ENCODE data around the gene CDH23.

CDH23 gene

DNA sequence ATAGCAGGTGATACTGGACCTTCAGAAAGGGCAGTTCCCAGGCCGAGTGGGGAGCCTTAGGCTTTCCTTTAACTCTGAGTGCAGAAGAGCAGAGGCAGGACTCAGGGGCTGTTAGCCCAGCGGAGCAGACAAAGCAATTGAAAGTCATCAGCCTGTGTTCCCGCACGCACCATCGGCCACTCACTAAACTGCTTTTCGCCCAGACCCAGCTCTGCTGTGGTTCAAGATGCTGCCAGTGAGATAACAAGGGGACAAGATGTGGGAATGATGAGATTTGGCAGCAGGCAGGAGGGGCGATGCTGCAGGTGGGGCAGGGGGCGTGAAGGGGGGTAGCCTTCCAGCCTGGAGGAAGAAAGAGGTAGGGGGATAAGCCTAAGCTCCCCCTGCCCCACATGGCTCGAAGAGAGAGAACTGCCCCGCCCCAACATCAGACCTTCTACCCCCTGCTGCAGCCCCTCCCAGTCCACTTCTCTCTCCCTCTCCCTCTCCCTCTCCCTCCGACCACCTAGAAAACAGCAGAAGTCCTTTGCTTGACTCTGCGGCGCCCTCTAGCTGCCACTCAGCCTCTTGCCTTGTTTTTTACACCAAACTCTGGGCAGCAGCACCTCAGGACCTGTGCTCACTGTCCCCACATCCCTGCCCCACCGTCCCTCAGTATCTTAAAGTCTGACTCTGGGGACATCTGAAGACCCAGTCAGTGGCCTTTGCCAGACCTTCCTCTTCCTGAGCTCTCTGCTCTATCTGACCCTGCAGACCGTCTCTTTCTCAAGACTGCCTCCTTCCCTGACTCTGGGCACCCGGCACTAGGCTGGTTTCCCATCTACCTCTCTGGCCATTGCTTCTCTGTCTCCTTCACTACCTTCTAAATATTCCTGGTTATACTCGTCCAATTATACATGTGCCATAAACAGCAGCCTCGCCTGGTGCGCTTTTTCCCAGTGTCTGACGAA lies 212.4 kb downstream of the CDH23 start:
- Histone ChIP-seq H3K27me3 (ENCODE audit: control insufficient read depth in 5 of 5, insufficient read depth in 4 of 5, low read length in 5 of 5) (no peaks in the 10 kb centered on the region), H3K4me3 (ENCODE audit: low read depth in 1 of 5, low read length in 5 of 5) (no peak overlapping the region), H3K9me3 (ENCODE audit: control insufficient read depth in 5 of 5, low read length in 5 of 5) (no peaks in the 10 kb centered on the region), H3K36me3 (ENCODE audit: control insufficient read depth in 5 of 5, insufficient read depth in 5 of 5, low read length in 5 of 5) (no peaks in the 10 kb centered on the region), H3K9ac (ENCODE audit: low read length in 5 of 5) (no peak overlapping the region), H3K4me1 (ENCODE audit: control insufficient read depth in 5 of 5, insufficient read depth in 5 of 5, low read length in 5 of 5) (peaks cover 11 to 29% (median 23%) of the 10 kb centered on the region in 5 donors), H3K27ac (ENCODE audit: low read depth, low read length) (no peak overlapping the region)

- no peaks in the 10 kb centered on the region for H3K27me3 ChIP-seq (ENCODE audit: control insufficient read depth in 5 of 5, insufficient read depth in 4 of 5, low read length in 5 of 5)
- H3K9ac ChIP-seq (ENCODE audit: low read length in 5 of 5) = no peak overlapping the region
- no peaks in the 10 kb centered on the region for H3K9me3 ChIP-seq (ENCODE audit: control insufficient read depth in 5 of 5, low read length in 5 of 5)
- H3K4me1 ChIP-seq (ENCODE audit: control insufficient read depth in 5 of 5, insufficient read depth in 5 of 5, low read length in 5 of 5) = peaks cover 13 to 23% (median 20%) of the 10 kb centered on the region in 5 donors
- H3K36me3 ChIP-seq (ENCODE audit: control insufficient read depth in 5 of 5, insufficient read depth in 5 of 5, low read length in 5 of 5) = no peaks in the 10 kb centered on the region
- no peak overlapping the region for H3K4me3 ChIP-seq (ENCODE audit: low read depth in 1 of 5, low read length in 5 of 5)
- no peak overlapping the region for H3K27ac ChIP-seq (ENCODE audit: low read depth, low read length)
Observed at GRCh38 chr10:71610651-71611050, 213.9 kb downstream of the CDH23 start.

DNA sequence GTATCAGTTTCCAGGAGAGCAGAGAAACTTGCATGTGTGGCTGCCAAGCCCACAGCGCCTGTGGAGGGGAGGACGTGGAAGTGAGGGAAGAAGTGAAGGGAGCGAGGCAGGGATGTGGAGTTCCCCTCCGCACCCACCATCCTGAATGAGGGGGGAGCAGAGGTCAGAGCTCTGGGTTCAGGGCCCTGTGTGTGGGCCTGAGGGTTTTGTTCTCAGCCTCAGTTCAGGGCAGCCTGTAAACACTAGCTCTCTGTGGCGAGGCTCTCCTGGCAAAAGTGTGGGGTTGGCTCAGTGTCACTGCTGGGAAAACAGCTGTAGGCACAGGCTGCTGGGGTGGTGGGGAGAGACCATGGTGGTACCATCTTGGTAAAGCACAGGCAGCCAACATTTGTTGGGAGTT lies 214.4 kb downstream of the CDH23 start:
- H3K4me1 ChIP-seq (ENCODE audit: control insufficient read depth in 5 of 5, insufficient read depth in 5 of 5, low read length in 5 of 5) = peaks cover 13 to 23% (median 20%) of the 10 kb centered on the region in 5 donors
- peak overlapping the region in 1 of 5 donors; percentile 12 for H3K9ac ChIP-seq (ENCODE audit: low read length in 5 of 5)
- H3K27ac ChIP-seq (ENCODE audit: low read depth, low read length) = no peak overlapping the region
- peaks cover 0 to 2% (median 0%) of the 10 kb centered on the region in 5 donors for H3K36me3 ChIP-seq (ENCODE audit: control insufficient read depth in 5 of 5, insufficient read depth in 5 of 5, low read length in 5 of 5)
- no peaks in the 10 kb centered on the region for H3K27me3 ChIP-seq (ENCODE audit: control insufficient read depth in 5 of 5, insufficient read depth in 4 of 5, low read length in 5 of 5)
- H3K9me3 ChIP-seq (ENCODE audit: control insufficient read depth in 5 of 5, low read length in 5 of 5) = no peaks in the 10 kb centered on the region
- H3K4me3 ChIP-seq (ENCODE audit: low read depth in 1 of 5, low read length in 5 of 5) = no peak overlapping the region

DNA sequence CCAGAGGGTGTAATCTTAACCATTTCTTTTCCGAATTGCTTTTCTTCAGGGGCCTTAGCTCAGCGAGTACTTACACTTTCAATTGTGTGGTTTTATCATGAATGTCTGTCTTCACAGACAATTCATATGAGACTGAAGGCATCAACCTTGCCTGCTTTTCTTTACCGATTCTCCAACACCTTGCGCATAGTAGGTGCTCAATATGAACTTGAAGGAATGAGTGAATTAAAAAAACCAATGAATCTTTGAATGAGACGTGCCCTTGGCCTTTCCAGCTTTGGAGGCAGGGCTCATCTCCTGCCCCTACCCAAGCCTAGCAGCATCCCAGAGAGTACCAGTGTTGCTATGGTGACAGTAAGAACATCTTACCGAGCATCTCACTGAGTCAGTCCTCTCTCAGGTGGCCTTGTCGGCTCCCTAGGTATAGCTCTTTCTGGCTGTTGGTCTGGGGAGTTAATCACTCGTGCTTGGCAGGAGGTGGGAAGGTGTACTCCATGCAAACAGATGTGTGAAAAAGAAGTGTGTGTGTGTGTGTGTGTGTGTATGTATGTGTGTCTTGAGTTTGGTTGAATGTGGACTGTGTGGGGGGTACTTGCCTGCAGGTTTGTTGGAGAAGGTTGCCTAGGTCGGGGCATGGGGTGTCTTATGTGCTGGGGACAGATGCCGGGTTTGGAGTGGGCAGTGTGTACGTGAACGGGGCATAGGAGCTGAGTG lies 215.1 kb downstream of the CDH23 start:
- Histone ChIP-seq H3K9ac (ENCODE audit: low read length in 5 of 5) (no peak overlapping the region), H3K27me3 (ENCODE audit: control insufficient read depth in 5 of 5, insufficient read depth in 4 of 5, low read length in 5 of 5) (no peaks in the 10 kb centered on the region)

DNA sequence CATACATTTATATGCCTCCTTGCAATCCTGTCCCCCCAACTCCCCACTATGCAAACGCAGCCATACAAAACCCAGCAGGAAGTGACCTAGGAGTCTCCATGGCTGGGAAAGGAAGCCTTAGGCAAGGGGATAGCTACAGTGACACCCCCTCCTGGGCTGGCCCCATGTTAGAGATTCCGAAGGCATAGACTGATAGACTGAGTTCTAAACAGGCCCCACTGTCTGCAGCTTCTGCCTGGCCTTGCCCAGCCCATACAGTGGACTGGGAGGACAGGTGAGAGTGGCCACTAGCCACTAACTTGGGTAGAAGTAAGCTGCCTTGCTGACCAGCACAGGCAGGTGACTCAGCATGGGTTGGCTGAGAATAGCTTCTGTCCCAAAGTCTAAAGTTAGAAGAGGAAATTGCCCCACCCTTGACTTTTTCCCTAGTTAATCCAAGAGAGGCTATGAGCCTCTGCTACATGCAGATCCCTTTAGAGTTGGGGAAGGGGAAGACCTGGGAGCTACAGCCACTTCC lies 216.6 kb downstream of the CDH23 start:
- peaks cover 0 to 5% (median 3%) of the 10 kb centered on the region in 5 donors for H3K36me3 ChIP-seq (ENCODE audit: control insufficient read depth in 5 of 5, insufficient read depth in 5 of 5, low read length in 5 of 5)
- no peak overlapping the region for H3K27ac ChIP-seq (ENCODE audit: low read depth, low read length)
- no peaks in the 10 kb centered on the region for H3K27me3 ChIP-seq (ENCODE audit: control insufficient read depth in 5 of 5, insufficient read depth in 4 of 5, low read length in 5 of 5)
- H3K9me3 ChIP-seq (ENCODE audit: control insufficient read depth in 5 of 5, low read length in 5 of 5) = no peaks in the 10 kb centered on the region
- peak overlapping the region in 1 of 5 donors; percentile 16 for H3K9ac ChIP-seq (ENCODE audit: low read length in 5 of 5)
- peaks cover 13 to 23% (median 20%) of the 10 kb centered on the region in 5 donors for H3K4me1 ChIP-seq (ENCODE audit: control insufficient read depth in 5 of 5, insufficient read depth in 5 of 5, low read length in 5 of 5)
- H3K4me3 ChIP-seq (ENCODE audit: low read depth in 1 of 5, low read length in 5 of 5) = peak overlapping the region in 3 of 5 donors; percentile 4 to 18 (median 4)

More for the DNA sequence above, 215.1 kb downstream of the CDH23 start:
- Histone ChIP-seq H3K4me1 (ENCODE audit: control insufficient read depth in 5 of 5, insufficient read depth in 5 of 5, low read length in 5 of 5) (peaks cover 13 to 23% (median 20%) of the 10 kb centered on the region in 5 donors), H3K4me3 (ENCODE audit: low read depth in 1 of 5, low read length in 5 of 5) (no peak overlapping the region), H3K36me3 (ENCODE audit: control insufficient read depth in 5 of 5, insufficient read depth in 5 of 5, low read length in 5 of 5) (peaks cover 0 to 2% (median 0%) of the 10 kb centered on the region in 5 donors), H3K9me3 (ENCODE audit: control insufficient read depth in 5 of 5, low read length in 5 of 5) (no peaks in the 10 kb centered on the region), H3K27ac (ENCODE audit: low read depth, low read length) (no peak overlapping the region)

GRCh38 chr10:71613877-71614276 lies 217.2 kb downstream of the CDH23 start:
- Histone ChIP-seq H3K9ac (ENCODE audit: low read length in 5 of 5) (no peak overlapping the region), H3K4me3 (ENCODE audit: low read depth in 1 of 5, low read length in 5 of 5) (peak overlapping the region in 2 of 5 donors; percentile 4 to 18), H3K27me3 (ENCODE audit: control insufficient read depth in 5 of 5, insufficient read depth in 4 of 5, low read length in 5 of 5) (no peaks in the 10 kb centered on the region), H3K4me1 (ENCODE audit: control insufficient read depth in 5 of 5, insufficient read depth in 5 of 5, low read length in 5 of 5) (peaks cover 13 to 23% (median 19%) of the 10 kb centered on the region in 5 donors), H3K9me3 (ENCODE audit: control insufficient read depth in 5 of 5, low read length in 5 of 5) (no peaks in the 10 kb centered on the region), H3K27ac (ENCODE audit: low read depth, low read length) (no peak overlapping the region), H3K36me3 (ENCODE audit: control insufficient read depth in 5 of 5, insufficient read depth in 5 of 5, low read length in 5 of 5) (peaks cover 0 to 5% (median 3%) of the 10 kb centered on the region in 5 donors)

GRCh38 chr10:71614946-71615345 lies 218.2 kb downstream of the CDH23 start:
- H3K9ac ChIP-seq (ENCODE audit: low read length in 5 of 5) = peak overlapping the region in 1 of 5 donors; percentile 4
- no peaks in the 10 kb centered on the region for H3K9me3 ChIP-seq (ENCODE audit: control insufficient read depth in 5 of 5, low read length in 5 of 5)
- peaks cover 13 to 30% (median 27%) of the 10 kb centered on the region in 5 donors for H3K4me1 ChIP-seq (ENCODE audit: control insufficient read depth in 5 of 5, insufficient read depth in 5 of 5, low read length in 5 of 5)
- H3K36me3 ChIP-seq (ENCODE audit: control insufficient read depth in 5 of 5, insufficient read depth in 5 of 5, low read length in 5 of 5) = peaks cover 0 to 5% (median 3%) of the 10 kb centered on the region in 5 donors
- H3K4me3 ChIP-seq (ENCODE audit: low read depth in 1 of 5, low read length in 5 of 5) = no peak overlapping the region
- no peaks in the 10 kb centered on the region for H3K27me3 ChIP-seq (ENCODE audit: control insufficient read depth in 5 of 5, insufficient read depth in 4 of 5, low read length in 5 of 5)
- H3K27ac ChIP-seq (ENCODE audit: low read depth, low read length) = no peak overlapping the region

- Histone ChIP-seq H3K4me3 (ENCODE audit: low read depth in 1 of 5, low read length in 5 of 5) (no peak overlapping the region), H3K27ac (ENCODE audit: low read depth, low read length) (no peak overlapping the region), H3K27me3 (ENCODE audit: control insufficient read depth in 5 of 5, insufficient read depth in 4 of 5, low read length in 5 of 5) (no peaks in the 10 kb centered on the region), H3K36me3 (ENCODE audit: control insufficient read depth in 5 of 5, insufficient read depth in 5 of 5, low read length in 5 of 5) (peaks cover 0 to 5% (median 3%) of the 10 kb centered on the region in 5 donors), H3K4me1 (ENCODE audit: control insufficient read depth in 5 of 5, insufficient read depth in 5 of 5, low read length in 5 of 5) (peaks cover 13 to 38% (median 35%) of the 10 kb centered on the region in 5 donors), H3K9ac (ENCODE audit: low read length in 5 of 5) (no peak overlapping the region), H3K9me3 (ENCODE audit: control insufficient read depth in 5 of 5, low read length in 5 of 5) (no peaks in the 10 kb centered on the region)
Observed at GRCh38 chr10:71615538-71616329, 219.0 kb downstream of the CDH23 start.

- no peak overlapping the region for H3K27ac ChIP-seq (ENCODE audit: low read depth, low read length)
- H3K27me3 ChIP-seq (ENCODE audit: control insufficient read depth in 5 of 5, insufficient read depth in 4 of 5, low read length in 5 of 5) = no peaks in the 10 kb centered on the region
- peaks cover 20 to 51% (median 47%) of the 10 kb centered on the region in 5 donors for H3K4me1 ChIP-seq (ENCODE audit: control insufficient read depth in 5 of 5, insufficient read depth in 5 of 5, low read length in 5 of 5)
- H3K9me3 ChIP-seq (ENCODE audit: control insufficient read depth in 5 of 5, low read length in 5 of 5) = no peaks in the 10 kb centered on the region
- no peak overlapping the region for H3K4me3 ChIP-seq (ENCODE audit: low read depth in 1 of 5, low read length in 5 of 5)
- H3K36me3 ChIP-seq (ENCODE audit: control insufficient read depth in 5 of 5, insufficient read depth in 5 of 5, low read length in 5 of 5) = peaks cover 0 to 5% (median 3%) of the 10 kb centered on the region in 5 donors
- H3K9ac ChIP-seq (ENCODE audit: low read length in 5 of 5) = no peak overlapping the region
Observed at GRCh38 chr10:71616817-71617654, 220.3 kb downstream of the CDH23 start.

All from subcutaneous abdominal adipose tissue (tissue), 5 donors.